ENCODE results near the gene PARD6G.
"Not testable (repeated sequence)": the region's sequence is repeated elsewhere in the genome, so short reads cannot be mapped to it uniquely, and the experiment has no call there.

The PARD6G gene

GRCh38 chr18:80257579-80258543 lies 10.5 kb upstream of the PARD6G start:
- not testable (repeated sequence) for H4K91ac ChIP-seq (ENCODE audit: low read depth, low read length); H2AK5ac ChIP-seq (ENCODE audit: low read length); H2BK12ac ChIP-seq (ENCODE audit: low read length); H3K4me3 ChIP-seq (ENCODE audit: low read depth, low read length); H2BK5ac ChIP-seq (ENCODE audit: low read depth, low read length, poor library complexity); H3K9ac ChIP-seq (ENCODE audit: low read length); H4K8ac ChIP-seq (ENCODE audit: low read depth, low read length); H3K27ac ChIP-seq (ENCODE audit: low read depth, low read length); H3K4ac ChIP-seq (ENCODE audit: low read depth, low read length); H3K4me1 ChIP-seq (ENCODE audit: control insufficient read depth in 1 of 2, insufficient read depth in 2 of 2, low read length in 2 of 2); H3K36me3 ChIP-seq (ENCODE audit: control insufficient read depth in 1 of 2, insufficient read depth in 2 of 2, low read length in 2 of 2); H2BK120ac ChIP-seq (ENCODE audit: insufficient read depth, low read length, poor library complexity); H3K14ac ChIP-seq (ENCODE audit: low read length); H3K79me2 ChIP-seq (ENCODE audit: control insufficient read depth, insufficient read depth, low read length, poor library complexity); H3K18ac ChIP-seq (ENCODE audit: low read length); H3K4me2 ChIP-seq (ENCODE audit: low read length); H4K12ac ChIP-seq (ENCODE audit: low read depth, low read length); H2AFZ ChIP-seq (ENCODE audit: insufficient read depth, low read length, poor library complexity); H3K27me3 ChIP-seq (ENCODE audit: insufficient read depth, low read length); H3K23ac ChIP-seq (ENCODE audit: low read length); H3K79me1 ChIP-seq (ENCODE audit: low read length)
- peak; percentile 83 to 88 for DNase-seq
- H3K9me3 ChIP-seq (ENCODE audit: insufficient read depth, low read depth, low read length): peaks cover 11% of the 10 kb centered on the region
- no CpG with 5 or more reads among the region's 12 CpGs for WGBS (ENCODE audit: extremely low coverage, insufficient coverage, insufficient read length)

DNA sequence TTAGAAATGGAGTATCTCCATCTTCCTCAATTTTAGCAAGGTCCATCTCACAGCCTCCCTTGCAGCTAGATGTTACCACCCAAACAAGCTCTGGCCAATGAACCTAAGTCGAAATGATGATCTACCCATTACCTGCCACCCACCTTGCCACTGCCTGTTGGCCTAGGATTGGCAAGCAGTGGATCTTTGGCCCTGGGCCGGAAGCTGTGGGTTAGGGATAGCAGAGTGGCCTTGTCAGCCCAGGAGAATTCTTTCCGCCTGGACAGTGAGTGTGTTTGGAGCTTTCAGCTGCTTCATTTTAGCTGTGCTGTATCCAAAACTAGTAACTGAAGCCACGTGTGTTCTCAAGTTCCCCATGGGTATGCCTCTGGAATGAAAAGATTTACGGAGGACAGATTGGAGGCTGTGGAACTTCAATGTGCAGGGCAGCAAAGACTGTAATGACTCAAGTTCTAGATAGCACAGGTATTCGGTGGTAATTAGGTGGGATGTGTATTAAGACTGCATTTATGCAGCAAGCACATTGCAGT lies 7.7 kb upstream of the PARD6G start:
- no peak overlapping the region for H3K18ac ChIP-seq (ENCODE audit: low read length)
- no peak overlapping the region for H2BK12ac ChIP-seq (ENCODE audit: low read length)
- no peak overlapping the region for H2BK5ac ChIP-seq (ENCODE audit: low read depth, low read length, poor library complexity)
- peaks cover 7% of the 10 kb centered on the region for H3K9me3 ChIP-seq (ENCODE audit: insufficient read depth, low read depth, low read length)
- no peaks in the 10 kb centered on the region for H3K79me1 ChIP-seq (ENCODE audit: low read length)
- no peaks in the 10 kb centered on the region for H3K27me3 ChIP-seq (ENCODE audit: insufficient read depth, low read length)
- no peak overlapping the region for H2AFZ ChIP-seq (ENCODE audit: insufficient read depth, low read length, poor library complexity)
- no peaks in the 10 kb centered on the region for H3K4me1 ChIP-seq (ENCODE audit: control insufficient read depth in 1 of 2, insufficient read depth in 2 of 2, low read length in 2 of 2)
- H4K8ac ChIP-seq (ENCODE audit: low read depth, low read length): no peak overlapping the region
- H3K9ac ChIP-seq (ENCODE audit: low read length): no peak overlapping the region
- H2AK5ac ChIP-seq (ENCODE audit: low read length): no peak overlapping the region
- no peak overlapping the region for H3K4me3 ChIP-seq (ENCODE audit: low read depth, low read length)
- H3K4ac ChIP-seq (ENCODE audit: low read depth, low read length): no peak overlapping the region
- DNase-seq: no peak
- H3K23ac ChIP-seq (ENCODE audit: low read length): no peak overlapping the region
- no peak overlapping the region for H4K12ac ChIP-seq (ENCODE audit: low read depth, low read length)
- H3K27ac ChIP-seq (ENCODE audit: low read depth, low read length): no peak overlapping the region
- no CpG with 5 or more reads among the region's 6 CpGs for WGBS (ENCODE audit: extremely low coverage, insufficient coverage, insufficient read length)
- H3K14ac ChIP-seq (ENCODE audit: low read length): no peak overlapping the region
- H2BK120ac ChIP-seq (ENCODE audit: insufficient read depth, low read length, poor library complexity): no peak overlapping the region
- H3K36me3 ChIP-seq (ENCODE audit: control insufficient read depth in 1 of 2, insufficient read depth in 2 of 2, low read length in 2 of 2): no peaks in the 10 kb centered on the region
- no peak overlapping the region for H4K91ac ChIP-seq (ENCODE audit: low read depth, low read length)
- no peak overlapping the region for H3K4me2 ChIP-seq (ENCODE audit: low read length)
- H3K79me2 ChIP-seq (ENCODE audit: control insufficient read depth, insufficient read depth, low read length, poor library complexity): no peaks in the 10 kb centered on the region

GRCh38 chr18:80253871-80254492 lies 6.7 kb upstream of the PARD6G start:
- Histone ChIP-seq H3K27ac (ENCODE audit: low read depth, low read length) (no peak overlapping the region), H3K14ac (ENCODE audit: low read length) (no peak overlapping the region), H3K4me3 (ENCODE audit: low read depth, low read length) (peak overlapping the region; percentile 37), H3K4me1 (ENCODE audit: control insufficient read depth in 1 of 2, insufficient read depth in 2 of 2, low read length in 2 of 2) (no peaks in the 10 kb centered on the region), H3K18ac (ENCODE audit: low read length) (no peak overlapping the region), H3K36me3 (ENCODE audit: control insufficient read depth in 1 of 2, insufficient read depth in 2 of 2, low read length in 2 of 2) (no peaks in the 10 kb centered on the region), H3K9ac (ENCODE audit: low read length) (no peak overlapping the region), H2BK5ac (ENCODE audit: low read depth, low read length, poor library complexity) (no peak overlapping the region), H3K4me2 (ENCODE audit: low read length) (no peak overlapping the region), H3K27me3 (ENCODE audit: insufficient read depth, low read length) (no peaks in the 10 kb centered on the region), H3K4ac (ENCODE audit: low read depth, low read length) (no peak overlapping the region), H3K79me1 (ENCODE audit: low read length) (no peaks in the 10 kb centered on the region), H2AK5ac (ENCODE audit: low read length) (no peak overlapping the region), H3K9me3 (ENCODE audit: insufficient read depth, low read depth, low read length) (peaks cover 7% of the 10 kb centered on the region), H3K23ac (ENCODE audit: low read length) (no peak overlapping the region), H2AFZ (ENCODE audit: insufficient read depth, low read length, poor library complexity) (no peak overlapping the region), H2BK120ac (ENCODE audit: insufficient read depth, low read length, poor library complexity) (no peak overlapping the region), H3K79me2 (ENCODE audit: control insufficient read depth, insufficient read depth, low read length, poor library complexity) (no peaks in the 10 kb centered on the region), H4K91ac (ENCODE audit: low read depth, low read length) (no peak overlapping the region), H4K12ac (ENCODE audit: low read depth, low read length) (no peak overlapping the region), H4K8ac (ENCODE audit: low read depth, low read length) (no peak overlapping the region), H2BK12ac (ENCODE audit: low read length) (no peak overlapping the region)
- no CpG with 5 or more reads among the region's 8 CpGs for WGBS (ENCODE audit: extremely low coverage, insufficient coverage, insufficient read length)
- peak in 1 of 2 donors; percentile 41 for DNase-seq

GRCh38 chr18:80253236-80253635 lies 5.9 kb upstream of the PARD6G start:
- Histone ChIP-seq H3K4me2 (ENCODE audit: low read length) (no peak overlapping the region), H3K23ac (ENCODE audit: low read length) (no peak overlapping the region), H3K79me2 (ENCODE audit: control insufficient read depth, insufficient read depth, low read length, poor library complexity) (no peaks in the 10 kb centered on the region), H3K9ac (ENCODE audit: low read length) (no peak overlapping the region), H3K18ac (ENCODE audit: low read length) (no peak overlapping the region), H4K91ac (ENCODE audit: low read depth, low read length) (no peak overlapping the region), H2BK12ac (ENCODE audit: low read length) (no peak overlapping the region), H3K79me1 (ENCODE audit: low read length) (no peaks in the 10 kb centered on the region), H3K14ac (ENCODE audit: low read length) (no peak overlapping the region), H3K27me3 (ENCODE audit: insufficient read depth, low read length) (no peaks in the 10 kb centered on the region), H4K8ac (ENCODE audit: low read depth, low read length) (no peak overlapping the region), H2BK120ac (ENCODE audit: insufficient read depth, low read length, poor library complexity) (no peak overlapping the region), H2AFZ (ENCODE audit: insufficient read depth, low read length, poor library complexity) (no peak overlapping the region), H3K9me3 (ENCODE audit: insufficient read depth, low read depth, low read length) (peaks cover 7% of the 10 kb centered on the region), H2AK5ac (ENCODE audit: low read length) (no peak overlapping the region), H3K4ac (ENCODE audit: low read depth, low read length) (no peak overlapping the region), H3K4me1 (ENCODE audit: control insufficient read depth in 1 of 2, insufficient read depth in 2 of 2, low read length in 2 of 2) (no peaks in the 10 kb centered on the region), H3K4me3 (ENCODE audit: low read depth, low read length) (no peak overlapping the region), H2BK5ac (ENCODE audit: low read depth, low read length, poor library complexity) (no peak overlapping the region), H3K36me3 (ENCODE audit: control insufficient read depth in 1 of 2, insufficient read depth in 2 of 2, low read length in 2 of 2) (no peaks in the 10 kb centered on the region), H4K12ac (ENCODE audit: low read depth, low read length) (no peak overlapping the region), H3K27ac (ENCODE audit: low read depth, low read length) (no peak overlapping the region)
- DNase-seq: no peak
- no CpG with 5 or more reads among the region's 8 CpGs for WGBS (ENCODE audit: extremely low coverage, insufficient coverage, insufficient read length)

All from trophoblast cell (in vitro differentiated cells and primary cell).